DOHH2 (cell line): Measurements from ENCODE around the gene RRAGC.

ENCODE experiments used
- CTCF ChIP-seq: fragments of 200-600 bp; sonication (generic); IDR thresholded peaks from one replicate; pipeline ENCODE4 v1.5.1; 2014; ENCODE audit warnings: antibody characterized with exemption, mild to moderate bottlenecking, low read depth, low read length; ENCODE audit not compliant: poor library complexity, severe bottlenecking
- EZH2phosphoT487 ChIP-seq: fragments of 200-600 bp; sonication (generic); IDR thresholded peaks from 2 replicates; pipeline ENCODE4 v1.6.1; 2017; ENCODE audit warnings: borderline replicate concordance, mild to moderate bottlenecking, antibody characterized with exemption, low read length, moderate library complexity, mixed read lengths

- TF ChIP-seq CTCF = no peak
- no peak for TF ChIP-seq EZH2phosphoT487
Observed at GRCh38 chr1:38803647-38804046, 55.9 kb downstream of the RRAGC start.
